NCI-H2196 (cell line): ENCODE data around the gene PHC1.
"Not testable (repeated sequence)": the region's sequence is repeated elsewhere in the genome, so short reads cannot be mapped to it uniquely, and the experiment has no call there.

Experiments
- DNase-seq: peaks from one replicate; lab custom pipeline; 2025; ENCODE audit not compliant: unreplicated experiment; lab: John Stamatoyannopoulos, UW

The PHC1 gene

GRCh38 chr12:8909752-8910151 is 4.6 kb upstream of the PHC1 start:
- DNase-seq = no peak

DNA sequence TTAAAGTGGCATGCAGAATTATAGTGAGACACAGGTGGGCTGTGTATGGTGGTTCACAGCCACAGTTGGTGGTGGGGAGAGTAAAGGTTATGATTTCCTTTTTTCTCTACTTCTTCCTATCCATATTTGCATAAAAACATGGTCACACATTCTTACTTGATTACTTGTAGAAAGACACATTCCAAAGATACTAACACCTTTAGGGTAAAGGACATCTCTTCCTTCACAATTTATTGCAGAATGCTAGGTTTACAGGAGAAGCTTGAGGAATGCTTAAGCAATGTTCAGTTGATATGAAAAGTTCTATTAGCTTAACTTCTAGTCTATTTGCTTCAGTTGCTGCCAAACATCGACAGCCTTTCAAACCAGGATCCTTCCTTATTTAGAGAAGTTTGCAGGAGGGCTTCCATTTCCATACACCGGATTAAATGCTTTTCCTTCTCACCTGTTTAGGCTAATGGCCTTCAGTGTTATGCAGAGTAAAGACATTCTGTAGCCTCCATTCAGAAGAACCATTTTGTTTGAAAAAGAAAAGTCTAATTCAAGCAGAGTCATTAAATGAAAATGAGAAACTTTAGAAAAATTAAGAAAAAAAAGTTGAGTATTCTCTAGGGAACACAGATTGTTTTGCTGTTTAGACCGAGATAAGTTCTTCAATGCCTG is 2.6 kb upstream of the PHC1 start:
- no peak for DNase-seq

DNA sequence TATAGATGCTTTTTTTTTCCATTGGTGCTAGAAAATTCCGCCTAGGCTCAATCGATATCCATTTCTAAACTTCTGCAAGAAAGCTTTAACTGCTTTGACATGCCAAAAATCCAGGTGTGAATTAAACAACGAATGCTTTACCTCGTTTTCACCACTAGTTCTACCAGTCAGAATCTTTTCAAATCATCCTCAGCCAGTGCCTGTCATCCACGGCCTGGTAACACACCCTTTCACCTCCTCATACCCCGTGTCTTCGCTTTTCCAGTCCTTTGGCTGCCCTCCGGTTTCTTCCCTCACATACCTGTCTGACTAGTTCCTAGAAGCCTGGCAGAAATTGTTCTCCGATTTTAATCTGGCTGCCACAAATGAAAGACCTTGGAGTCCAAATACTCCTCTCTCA is 1.4 kb upstream of the PHC1 start:
- no peak for DNase-seq

DNA sequence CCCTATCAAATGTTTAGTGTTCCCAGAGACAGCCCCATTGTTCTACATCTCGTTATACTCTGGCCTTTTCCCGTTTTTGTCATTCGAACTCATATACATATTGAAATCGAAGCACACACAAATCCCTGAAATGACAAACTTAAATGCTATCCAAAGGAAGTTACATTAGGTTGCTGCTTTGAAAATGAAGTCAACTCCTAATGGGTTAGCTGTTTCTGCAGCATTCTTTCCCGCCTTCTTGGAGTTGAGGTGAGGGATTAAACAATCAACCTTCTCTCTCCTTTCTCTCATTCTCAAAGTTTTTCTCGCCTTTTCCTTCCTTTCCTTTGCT is 642 bp upstream of the PHC1 start:
- DNase-seq = no peak

DNA sequence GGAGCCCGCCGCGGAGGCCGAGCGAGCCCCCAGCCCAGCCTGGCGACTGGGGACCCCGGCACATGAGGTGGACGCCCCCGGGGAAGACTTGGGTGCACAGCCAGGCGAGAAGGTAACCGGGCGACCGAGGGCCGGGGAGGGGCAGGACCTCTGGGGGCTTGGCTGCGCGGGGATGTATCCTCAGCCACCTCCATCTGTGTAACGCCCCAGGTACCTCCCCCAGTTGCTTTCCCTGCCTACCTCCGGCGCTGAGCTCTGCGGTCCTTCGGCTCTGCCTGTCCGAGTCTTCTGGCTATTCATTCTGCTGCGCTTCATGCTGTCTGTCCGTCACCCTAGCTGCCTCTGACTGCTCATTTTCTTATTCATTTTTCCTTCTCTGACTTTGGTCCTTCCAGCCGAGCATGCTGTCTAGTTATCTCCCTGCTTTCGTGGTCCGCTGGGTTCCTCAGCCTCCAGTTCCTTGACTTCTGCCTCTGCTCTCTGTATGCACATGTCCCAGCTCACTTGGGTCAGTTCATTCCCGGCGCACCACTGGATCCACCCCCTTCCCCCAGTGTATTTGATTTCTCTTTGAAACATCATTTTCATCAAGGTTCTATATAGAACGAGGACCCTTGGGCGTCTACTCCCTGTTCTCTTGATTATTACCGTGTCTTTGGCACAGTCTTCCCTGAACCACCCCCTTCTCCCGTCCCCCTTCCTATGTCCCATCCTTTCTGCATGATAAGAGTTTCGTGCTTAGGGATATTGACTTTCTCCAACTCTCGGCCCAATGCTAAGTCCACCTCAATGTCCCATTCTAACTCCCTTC is 612 bp downstream of the PHC1 start:
- peak; percentile 6 for DNase-seq

GRCh38 chr12:8916154-8916553 is 1.8 kb downstream of the PHC1 start:
- DNase-seq = no peak

DNA sequence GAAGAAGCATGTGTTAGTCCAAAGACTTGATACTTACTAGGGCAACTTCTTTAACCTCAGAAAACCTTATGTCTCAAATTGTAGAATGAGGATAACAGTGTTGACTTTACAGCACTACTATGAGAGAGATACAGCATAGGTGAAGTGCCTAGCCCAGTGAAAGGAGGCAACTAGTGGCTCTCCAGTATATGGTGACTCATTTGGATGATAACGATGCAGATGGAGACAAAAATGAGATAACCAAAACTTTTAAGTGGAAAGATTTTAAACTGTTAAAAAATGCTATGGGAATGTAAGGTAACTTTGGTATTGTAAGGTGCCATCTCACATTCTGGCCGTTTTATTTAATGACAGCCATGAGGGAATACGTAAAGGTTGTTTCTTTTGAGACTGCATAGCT is 2.7 kb downstream of the PHC1 start:
- DNase-seq = no peak

GRCh38 chr12:8917751-8918150 is 3.4 kb downstream of the PHC1 start:
- DNase-seq = no peak

DNA sequence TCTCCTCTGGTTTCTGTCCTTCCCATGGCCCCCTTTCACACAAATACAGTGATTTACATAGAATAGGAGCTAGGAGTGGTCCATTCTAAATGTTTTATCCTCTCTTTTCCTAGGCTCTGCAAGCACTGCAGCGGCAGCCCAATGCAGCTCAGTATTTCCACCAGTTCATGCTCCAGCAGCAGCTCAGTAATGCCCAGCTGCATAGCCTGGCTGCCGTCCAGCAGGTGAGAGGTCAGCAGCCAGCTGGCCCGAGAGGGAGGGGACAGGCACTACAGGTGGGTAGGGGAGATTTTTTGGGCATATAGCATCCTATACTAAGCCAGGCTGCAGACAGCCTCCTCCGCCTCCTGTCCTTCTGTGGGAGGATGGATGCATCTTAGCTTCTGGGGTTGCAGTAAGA is 5.3 kb downstream of the PHC1 start:
- not testable (repeated sequence) for DNase-seq

- DNase-seq = no peak
Observed at GRCh38 chr12:8922544-8922943, 8.2 kb downstream of the PHC1 start.

- DNase-seq = not testable (repeated sequence)
Observed at GRCh38 chr12:8930655-8931323, 16.5 kb downstream of the PHC1 start.

GRCh38 chr12:8932464-8932863 is 18.2 kb downstream of the PHC1 start:
- DNase-seq = not testable (repeated sequence)

DNA sequence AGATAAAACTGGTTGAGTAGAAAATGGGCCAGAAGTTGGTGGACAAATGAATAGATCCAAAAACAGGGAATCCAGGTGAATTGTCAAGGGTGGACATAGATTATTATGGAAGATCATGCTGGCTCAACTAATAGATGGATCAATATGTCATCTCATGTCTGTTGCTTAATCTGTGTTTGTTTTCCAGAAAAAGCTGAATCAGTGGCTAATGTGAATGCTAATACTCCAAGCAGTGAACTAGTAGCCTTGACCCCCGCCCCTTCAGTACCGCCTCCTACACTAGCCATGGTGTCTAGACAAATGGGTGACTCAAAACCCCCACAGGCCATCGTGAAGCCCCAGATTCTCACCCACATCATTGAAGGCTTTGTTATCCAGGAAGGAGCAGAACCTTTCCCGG is 19.8 kb downstream of the PHC1 start:
- not testable (repeated sequence) for DNase-seq

GRCh38 chr12:8936735-8937134 is 22.4 kb downstream of the PHC1 start:
- no peak for DNase-seq

GRCh38 chr12:8937842-8938442 is 23.6 kb downstream of the PHC1 start:
- DNase-seq = not testable (repeated sequence)

DNA sequence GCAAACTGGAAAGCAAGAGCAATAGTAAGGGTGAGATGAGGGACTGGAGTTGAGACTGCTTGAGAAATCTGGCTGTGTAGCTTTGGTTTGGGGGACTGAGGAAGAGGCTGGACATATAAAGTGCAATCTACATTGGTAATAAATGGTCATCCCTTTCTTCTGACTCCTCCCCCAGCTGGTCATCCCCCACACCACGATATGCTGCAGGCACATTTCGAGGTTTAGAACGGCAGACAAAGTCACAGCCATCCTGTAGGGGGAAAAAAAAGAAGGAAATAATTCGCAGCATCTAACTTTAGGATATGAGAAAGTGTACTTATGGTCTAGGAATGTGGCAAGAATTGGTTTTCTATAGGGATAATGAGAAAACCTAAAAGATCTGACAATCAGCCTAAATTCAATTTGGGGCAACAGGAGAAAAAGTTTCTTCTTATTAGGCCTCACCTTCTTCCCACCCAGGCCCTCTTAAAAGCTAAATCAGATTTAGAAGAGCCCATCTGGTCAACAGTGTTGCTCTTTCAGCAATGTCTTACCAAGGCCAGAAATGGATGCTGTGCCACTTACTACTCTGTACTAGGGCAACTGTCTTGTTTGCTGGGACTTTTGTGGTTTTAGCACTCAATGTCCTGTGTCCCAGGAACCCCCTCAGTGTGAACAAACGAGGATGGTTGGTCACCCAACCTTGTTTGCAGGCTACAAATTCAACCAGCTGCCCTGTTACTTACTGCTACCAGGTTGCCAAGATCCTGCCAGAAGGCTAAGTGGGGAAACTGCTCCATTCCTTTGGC is 27.6 kb downstream of the PHC1 start:
- DNase-seq = no peak

DNA sequence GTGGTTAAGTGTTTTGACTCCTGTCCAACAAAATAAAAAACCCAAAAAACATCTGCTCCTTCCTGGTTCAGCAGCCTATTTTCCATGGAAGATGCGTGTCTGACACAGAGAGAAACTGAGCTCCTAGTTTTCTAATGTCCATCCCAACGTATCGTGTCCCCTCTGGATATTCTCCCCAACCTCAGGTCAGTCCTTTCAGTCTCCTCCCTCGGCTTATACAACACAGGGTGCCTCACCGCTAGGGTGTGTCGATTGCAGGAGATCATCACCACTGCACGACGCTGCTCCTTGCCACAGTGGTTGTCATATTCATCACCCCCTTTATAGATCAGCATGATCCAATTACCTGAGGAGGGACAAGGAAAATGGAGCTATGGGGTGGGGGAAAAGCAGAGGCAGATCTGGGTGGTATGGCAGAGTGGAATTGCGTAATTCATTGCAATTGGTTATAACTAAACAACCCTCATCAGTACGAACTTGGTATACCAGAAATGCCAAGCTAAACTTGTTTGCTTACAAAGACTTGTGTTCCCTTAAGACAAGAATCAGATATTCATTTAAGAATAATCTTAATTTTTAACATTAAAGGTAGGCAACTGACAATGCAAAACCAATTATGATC is 29.4 kb downstream of the PHC1 start:
- DNase-seq = no peak

DNA sequence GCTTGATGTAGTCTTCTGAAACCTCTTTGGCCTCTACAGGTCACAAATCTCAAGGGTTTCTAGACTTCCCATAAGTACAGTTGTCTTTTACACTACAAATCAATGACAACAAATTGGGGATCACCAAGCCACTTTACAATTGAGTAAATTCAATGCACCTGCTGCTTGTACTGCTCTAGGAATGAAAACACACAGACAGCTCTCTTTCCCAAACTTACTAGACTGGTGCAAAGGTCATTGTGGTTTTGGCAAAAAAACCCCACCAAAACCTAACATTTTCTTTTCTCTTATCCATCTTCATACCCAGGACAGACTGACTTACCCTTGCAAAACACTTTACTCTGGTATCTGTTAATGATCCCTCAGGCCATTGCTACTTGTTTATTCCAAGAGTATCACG is 32.4 kb downstream of the PHC1 start:
- no peak for DNase-seq

GRCh38 chr12:8947737-8948136 is 33.4 kb downstream of the PHC1 start:
- no peak for DNase-seq

GRCh38 chr12:8948701-8949341 is 34.5 kb downstream of the PHC1 start:
- no peak for DNase-seq
